GM10847 (cell line): ENCODE measurements around the gene ISOC1.

Experiments used
- POLR2A ChIP-seq: IDR thresholded peaks from 2 replicates; pipeline ENCODE4 v1.6.1; 2011; ENCODE audit not compliant: insufficient read length; ENCODE audit errors: extremely low read depth

ISOC1 gene

GRCh38 chr5:129112295-129112694 is 17.7 kb downstream of the ISOC1 start:
- TF ChIP-seq POLR2A = no peak

GRCh38 chr5:129113867-129114266 is 19.3 kb downstream of the ISOC1 start:
- no peak for TF ChIP-seq POLR2A

DNA sequence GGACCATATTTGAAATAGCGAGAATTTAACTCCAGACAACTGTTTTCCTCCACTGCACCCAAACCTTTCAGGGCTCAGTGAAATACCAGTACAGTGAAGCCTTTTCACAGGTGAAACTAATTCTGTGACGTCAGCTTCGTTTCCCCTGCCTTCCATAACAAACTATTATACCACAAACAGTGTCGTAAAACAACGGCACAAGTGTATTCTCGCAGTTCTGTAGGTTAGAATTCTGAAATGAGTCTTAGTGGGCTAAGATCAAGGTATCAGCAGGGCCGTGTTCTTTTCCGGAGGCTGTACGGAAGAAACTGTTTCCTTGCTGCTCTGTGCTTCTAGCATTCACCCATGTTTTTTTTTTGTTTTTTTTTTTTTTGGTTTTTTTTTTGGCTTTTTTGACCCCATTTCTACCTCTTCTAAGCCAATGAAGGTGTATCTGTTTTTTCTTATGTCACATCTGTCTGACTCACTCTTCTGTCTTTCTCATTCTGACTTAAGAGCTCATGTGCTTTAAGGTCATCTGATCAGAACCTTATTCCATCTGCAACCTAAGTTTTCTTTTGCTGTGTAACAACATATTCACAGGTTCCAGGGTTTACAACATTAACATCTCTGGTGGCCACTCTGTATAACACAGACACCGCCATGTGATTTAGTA is 20.1 kb downstream of the ISOC1 start:
- no peak for TF ChIP-seq POLR2A

GRCh38 chr5:129115680-129116079 is 21.1 kb downstream of the ISOC1 start:
- no peak for TF ChIP-seq POLR2A

- TF ChIP-seq POLR2A = no peak
These were observed 22.2 kb downstream of the ISOC1 start for GRCh38 chr5:129116797-129117196.

- no peak for TF ChIP-seq POLR2A
These were observed 23.9 kb downstream of the ISOC1 start for GRCh38 chr5:129118405-129118804.

- TF ChIP-seq POLR2A = no peak
These were observed 24.3 kb downstream of the ISOC1 start for GRCh38 chr5:129118826-129119225.

GRCh38 chr5:129120158-129120581 is 25.6 kb downstream of the ISOC1 start:
- TF ChIP-seq POLR2A = no peak

GRCh38 chr5:129122560-129122959 is 28.0 kb downstream of the ISOC1 start:
- TF ChIP-seq POLR2A = no peak

DNA sequence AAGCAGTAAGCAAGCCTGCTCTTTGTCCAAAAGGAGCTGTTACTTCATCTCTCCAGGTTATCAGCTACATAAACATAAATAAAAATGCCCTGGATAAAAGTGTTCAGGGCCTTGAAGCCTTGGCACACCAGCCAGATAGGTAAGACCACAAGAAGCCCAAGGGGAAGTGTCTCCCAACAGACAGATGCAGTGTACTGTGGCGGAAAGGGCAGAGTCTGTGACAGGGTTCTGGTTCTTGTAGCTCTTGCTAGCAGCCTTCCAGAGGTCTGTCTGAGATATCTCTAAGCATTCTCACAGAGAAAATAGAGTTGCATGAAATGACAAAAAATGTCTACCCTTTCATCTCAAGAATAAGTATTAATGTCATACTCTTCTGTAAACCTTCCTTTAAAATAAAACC is 30.1 kb downstream of the ISOC1 start:
- TF ChIP-seq POLR2A = no peak

DNA sequence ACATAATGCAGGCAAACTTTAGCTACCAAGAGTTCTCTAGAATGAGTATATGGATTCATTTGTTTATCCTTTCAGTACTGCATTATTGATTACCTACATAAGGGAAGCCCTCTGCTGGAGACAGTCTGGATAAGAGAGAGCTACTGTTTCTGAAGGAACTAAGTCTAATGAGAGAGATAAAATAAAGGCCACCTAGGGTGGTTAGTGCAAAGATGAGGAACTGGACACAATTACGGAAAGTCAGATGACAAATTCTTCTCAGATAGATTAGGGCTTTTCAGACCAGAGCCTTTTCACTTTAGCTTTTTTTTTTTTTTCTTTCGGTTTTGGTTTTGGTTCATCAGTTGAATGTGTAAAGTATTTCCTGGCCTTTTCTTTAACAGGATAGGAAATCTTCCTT is 31.3 kb downstream of the ISOC1 start:
- no peak for TF ChIP-seq POLR2A

DNA sequence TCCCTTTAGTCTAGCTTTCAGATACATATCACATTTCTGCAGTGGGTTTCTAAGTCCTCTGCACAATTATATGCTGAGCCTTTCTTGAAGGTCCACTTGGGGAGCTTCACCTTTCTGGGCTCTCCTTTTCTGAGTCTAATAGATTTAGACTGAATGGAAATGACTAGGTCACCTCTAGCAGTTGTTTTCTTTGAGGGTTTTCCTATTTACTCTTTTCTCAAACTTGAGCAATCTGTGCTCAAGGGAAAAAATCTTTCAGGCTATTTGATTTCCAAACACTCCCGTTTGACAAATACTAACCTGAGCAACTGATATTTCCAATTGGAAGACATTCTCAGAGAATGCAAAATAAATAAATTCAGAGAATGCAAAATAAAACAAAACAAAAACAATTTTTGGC is 39.0 kb downstream of the ISOC1 start:
- TF ChIP-seq POLR2A = no peak

DNA sequence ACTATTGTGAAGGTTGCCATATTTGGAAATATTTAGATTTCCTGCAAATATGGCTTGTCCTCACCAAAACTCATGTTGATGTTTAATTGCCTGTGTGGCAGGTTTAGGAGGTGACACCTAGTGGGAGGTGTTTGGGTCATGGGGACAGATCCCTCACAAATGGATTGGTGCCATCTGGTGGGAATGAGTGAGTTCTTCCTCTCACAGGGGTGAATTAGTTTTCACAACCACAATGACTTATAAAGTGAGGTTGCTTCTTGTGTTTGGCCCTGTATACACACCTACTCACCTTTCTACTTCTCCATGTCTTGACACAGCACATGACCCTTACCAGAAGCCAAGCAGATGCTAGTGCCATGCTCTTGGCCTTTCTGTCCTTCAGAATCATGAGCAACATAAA is 41.1 kb downstream of the ISOC1 start:
- TF ChIP-seq POLR2A = no peak

DNA sequence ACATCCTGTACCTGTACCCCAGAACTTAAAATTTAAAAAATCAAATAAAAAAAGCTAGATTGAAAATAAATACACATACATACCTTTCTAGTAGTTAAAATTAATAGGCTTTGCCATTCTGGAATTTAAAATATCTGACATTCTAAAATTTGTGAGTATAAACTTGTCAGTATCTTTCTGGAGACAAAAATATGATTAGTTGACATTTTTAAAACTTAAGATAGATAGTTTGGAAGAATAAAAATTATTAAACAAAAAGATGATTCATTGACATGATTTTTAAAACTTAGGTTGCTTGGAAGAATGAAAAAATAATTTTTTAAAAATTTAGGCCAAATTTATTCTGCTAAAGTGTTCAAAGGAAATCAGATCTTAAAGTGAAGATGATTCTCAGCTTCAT is 43.1 kb downstream of the ISOC1 start:
- no peak for TF ChIP-seq POLR2A

GRCh38 chr5:129141078-129141477 is 46.5 kb downstream of the ISOC1 start:
- TF ChIP-seq POLR2A = no peak

GRCh38 chr5:129141696-129142095 is 47.1 kb downstream of the ISOC1 start:
- no peak for TF ChIP-seq POLR2A

- no peak for TF ChIP-seq POLR2A
These were observed 61.3 kb downstream of the ISOC1 start for GRCh38 chr5:129155876-129156275.
